Measurements from ENCODE around the gene PVALB. TPM values are rescaled to one million over a fixed set of nuclear protein-coding genes. Genes with fewer than 3 reads are reported as not detected.
A peak's percentile ranks its signal among the peaks of the same experiment; 100 is the strongest.

PVALB gene
- total and polyA plus RNA-seq, 10 of the 15 experiments (the other 5 are each of a cell fraction or from before 2014, with no cell fraction given): not detected

GRCh38 chr22:36856121-36856791 is 39.4 kb upstream of the PVALB start (continued):
- TF ChIP-seq IKZF1 (conservative IDR thresholded peaks at IDR 0.05) (peak; percentile 82), SKIL (IDR thresholded peaks at IDR 0.05; ENCODE audit: low read depth, poor library complexity, severe bottlenecking) (peak; percentile 33), PRDM15 (CRISPR knock-in tag; IDR thresholded peaks at IDR 0.05) (no peak), MEF2B (IDR thresholded peaks at IDR 0.05; ENCODE audit: partially characterized antibody, poor library complexity, severe bottlenecking) (no peak), TBL1XR1 (IDR thresholded peaks at IDR 0.05; ENCODE audit: low read depth, low read length) (0 out of 2 replicates have a peak, but pooled peaks have one; percentile 43), CBX5 (IDR thresholded peaks at IDR 0.05; ENCODE audit: low read depth) (peak; percentile 67; the same call in 1 of the 2 replicates), ATF3 (IDR thresholded peaks at IDR 0.05; ENCODE audit: borderline replicate concordance, extremely low read depth, low read depth, low read length) (peak; percentile 69; the same call in 1 of the 2 replicates), RAD21 (IDR thresholded peaks at IDR 0.05; ENCODE audit: insufficient read depth, low read depth, low read length) (peak; percentile 90), NR2F1 (conservative IDR thresholded peaks at IDR 0.05) (0 out of 2 replicates have a peak, but pooled peaks have one; percentile 15), RUNX3 (IDR thresholded peaks at IDR 0.05; ENCODE audit: low read length) (peak; percentile 64; the same call in 1 of the 2 replicates), SPI1 (IDR thresholded peaks at IDR 0.05; ENCODE audit: borderline replicate concordance, insufficient read depth, low read depth, low read length) (peak; percentile 43; the same call in 1 of the 2 replicates), SUZ12 (IDR thresholded peaks at IDR 0.05; ENCODE audit: unreplicated experiment) (no peak), SMC3 (IDR thresholded peaks at IDR 0.05; ENCODE audit: borderline replicate concordance, low read length) (peak; percentile 97), EP300 (IDR thresholded peaks at IDR 0.05; ENCODE audit: borderline replicate concordance in 1 of 2, control insufficient read depth in 1 of 2, low read depth in 2 of 2, low read length in 2 of 2) (no peak), MAX (IDR thresholded peaks at IDR 0.05; ENCODE audit: low read depth, low read length) (peak; percentile 20; the same call in 1 of the 2 replicates), RB1 (IDR thresholded peaks at IDR 0.05; ENCODE audit: borderline replicate concordance) (peak; percentile 63; the same call in 1 of the 2 replicates), BCL11A (IDR thresholded peaks at IDR 0.05; ENCODE audit: low read depth, low read length) (no peak), NFYA (IDR thresholded peaks at IDR 0.05; ENCODE audit: borderline replicate concordance, low read depth, low read length) (peak; percentile 20; the same call in 1 of the 2 replicates), KLF5 (IDR thresholded peaks at IDR 0.05; ENCODE audit: partially characterized antibody) (no peak), ZNF24 (IDR thresholded peaks at IDR 0.05) (peak; percentile 30; the same call in 1 of the 2 replicates), NBN (IDR thresholded peaks at IDR 0.05) (peak; percentile 90), PML (IDR thresholded peaks at IDR 0.05; ENCODE audit: low read length) (no peak)
- TF ChIP-seq, protein P1, sequence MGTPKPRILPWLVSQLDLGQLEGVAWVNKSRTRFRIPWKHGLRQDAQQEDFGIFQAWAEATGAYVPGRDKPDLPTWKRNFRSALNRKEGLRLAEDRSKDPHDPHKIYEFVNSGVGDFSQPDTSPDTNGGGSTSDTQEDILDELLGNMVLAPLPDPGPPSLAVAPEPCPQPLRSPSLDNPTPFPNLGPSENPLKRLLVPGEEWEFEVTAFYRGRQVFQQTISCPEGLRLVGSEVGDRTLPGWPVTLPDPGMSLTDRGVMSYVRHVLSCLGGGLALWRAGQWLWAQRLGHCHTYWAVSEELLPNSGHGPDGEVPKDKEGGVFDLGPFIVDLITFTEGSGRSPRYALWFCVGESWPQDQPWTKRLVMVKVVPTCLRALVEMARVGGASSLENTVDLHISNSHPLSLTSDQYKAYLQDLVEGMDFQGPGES (IDR thresholded peaks at IDR 0.05): no peak

Data from GM12878 (cell line).